IPS-18c (cell line): Measurements from ENCODE around the gene ACOXL.
"Not testable (repeated sequence)": the region's sequence is repeated elsewhere in the genome, so short reads cannot be mapped to it uniquely, and the experiment has no call there.

Experiments used
- H3K4me3 ChIP-seq: 2 replicates; pipeline ENCODE4 v1.7.0; 2013; ENCODE audit warnings: low read depth, mild to moderate bottlenecking, low read length, moderate library complexity; ENCODE audit not compliant: insufficient read depth
- H3K9me3 ChIP-seq: one replicate; pipeline ENCODE4 v1.6.1; 2013; ENCODE audit warnings: mild to moderate bottlenecking, low read length, moderate library complexity; ENCODE audit not compliant: control insufficient read depth, insufficient read depth

The ACOXL gene

DNA sequence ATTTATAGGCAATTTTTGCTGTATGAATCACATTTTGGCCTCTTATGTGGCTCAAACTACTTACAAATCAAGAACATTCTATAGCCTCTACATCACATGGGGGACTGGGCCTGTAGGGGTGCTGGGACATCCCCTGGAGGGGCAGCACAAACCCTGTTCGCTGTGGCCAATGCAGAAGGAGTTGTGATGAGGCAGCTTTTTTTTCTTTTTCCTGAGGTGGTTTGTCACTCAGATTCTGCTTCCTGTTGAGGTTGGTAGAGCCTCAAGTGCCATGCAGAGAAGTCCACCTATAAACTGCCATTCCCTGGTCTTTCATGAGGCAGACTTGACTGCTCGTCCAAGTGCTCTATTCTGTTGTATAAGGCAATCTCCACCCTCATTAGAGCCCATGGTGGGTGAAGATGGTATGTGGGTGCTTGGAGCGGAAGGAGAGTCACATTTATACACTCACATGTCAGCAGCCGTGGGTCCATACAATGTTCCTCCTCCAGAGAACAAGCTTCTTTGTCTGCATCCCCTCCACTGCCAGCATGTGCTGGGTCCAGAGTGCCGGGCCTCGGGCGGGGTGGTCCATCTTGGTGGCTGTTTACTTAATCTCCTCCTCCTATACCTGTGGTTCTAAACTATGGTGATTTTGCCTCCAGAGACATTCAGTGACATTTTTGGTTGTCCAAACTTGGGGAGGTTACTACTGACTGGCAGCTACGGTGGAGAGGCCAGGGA is 120.3 kb downstream of the ACOXL start:
- no peak overlapping the region for H3K4me3 ChIP-seq
- H3K9me3 ChIP-seq = no peaks in the 10 kb centered on the region

DNA sequence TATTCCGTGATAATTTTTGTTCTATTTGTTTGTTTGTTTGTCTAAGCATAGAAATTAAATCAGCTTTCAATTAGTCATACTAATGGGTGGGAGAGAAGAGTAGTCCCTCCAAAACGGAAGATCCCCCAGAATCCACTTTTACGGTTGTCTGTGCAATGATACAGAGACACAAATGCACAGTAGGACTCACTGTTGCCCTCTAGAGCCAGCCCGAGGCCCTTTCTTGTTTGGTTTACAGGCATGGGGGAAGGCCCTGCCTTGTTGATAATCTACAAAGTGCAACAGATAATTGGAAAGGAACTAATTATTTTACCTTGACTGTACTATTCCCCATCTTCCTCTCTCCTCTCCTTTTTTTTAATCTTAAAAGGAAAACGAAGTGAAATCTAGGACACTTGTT is 121.1 kb downstream of the ACOXL start:
- no peaks in the 10 kb centered on the region for H3K9me3 ChIP-seq
- H3K4me3 ChIP-seq = no peak overlapping the region

DNA sequence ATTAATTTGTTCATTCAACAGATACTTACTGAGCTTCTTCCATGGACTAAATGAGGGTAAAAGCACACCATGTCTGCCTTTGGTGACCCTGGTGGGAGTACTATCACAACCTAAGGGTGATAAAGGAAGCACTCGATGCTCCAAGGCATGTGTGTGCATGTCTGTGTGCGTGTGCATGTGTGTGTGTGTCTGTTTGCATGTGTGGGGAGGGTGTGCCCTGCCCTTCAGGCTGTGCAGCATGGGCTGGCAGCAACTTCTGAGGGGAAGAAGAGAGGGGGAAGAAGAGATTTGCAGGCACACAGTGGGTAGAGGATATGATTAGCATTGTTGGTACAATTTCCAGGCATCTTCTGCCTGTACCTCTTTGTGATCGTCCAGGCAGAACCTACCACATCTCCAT is 121.6 kb downstream of the ACOXL start:
- H3K4me3 ChIP-seq = no peak overlapping the region
- no peaks in the 10 kb centered on the region for H3K9me3 ChIP-seq

DNA sequence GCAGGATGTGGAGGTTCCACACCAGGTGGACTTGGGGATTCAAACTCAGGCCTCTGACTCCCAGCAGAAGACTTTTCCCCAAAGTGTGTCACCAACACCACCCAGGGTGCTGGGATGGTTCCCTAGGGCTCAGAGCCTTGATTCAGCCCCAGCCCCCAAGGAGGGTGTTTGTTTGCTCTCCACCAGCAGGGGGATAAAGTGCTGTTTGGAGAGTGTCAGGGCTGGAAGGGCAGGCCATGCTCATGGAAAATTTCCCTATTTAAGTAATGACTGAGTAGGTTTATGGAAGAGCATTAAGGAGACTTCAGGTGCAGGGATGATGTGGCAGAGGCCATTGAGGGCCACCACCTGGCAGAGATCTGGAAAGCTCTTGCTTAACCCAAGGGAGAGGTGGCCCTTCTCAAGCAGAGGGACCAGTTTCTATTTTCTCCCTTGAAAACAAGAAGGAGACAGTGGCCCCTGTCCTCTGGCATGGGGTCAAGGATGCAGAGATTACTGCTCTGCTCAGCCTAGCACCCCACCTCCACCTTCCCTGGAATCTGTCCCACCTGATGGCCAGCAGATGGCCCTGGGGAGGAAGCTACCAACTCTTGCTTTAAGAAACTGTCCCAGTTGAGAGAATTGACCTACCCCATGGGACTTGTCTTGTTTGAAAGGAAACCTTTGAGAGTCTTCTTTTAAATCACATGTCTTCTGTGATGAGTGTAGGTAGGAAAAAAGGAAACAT is 122.1 kb downstream of the ACOXL start:
- no peak overlapping the region for H3K4me3 ChIP-seq
- no peaks in the 10 kb centered on the region for H3K9me3 ChIP-seq

DNA sequence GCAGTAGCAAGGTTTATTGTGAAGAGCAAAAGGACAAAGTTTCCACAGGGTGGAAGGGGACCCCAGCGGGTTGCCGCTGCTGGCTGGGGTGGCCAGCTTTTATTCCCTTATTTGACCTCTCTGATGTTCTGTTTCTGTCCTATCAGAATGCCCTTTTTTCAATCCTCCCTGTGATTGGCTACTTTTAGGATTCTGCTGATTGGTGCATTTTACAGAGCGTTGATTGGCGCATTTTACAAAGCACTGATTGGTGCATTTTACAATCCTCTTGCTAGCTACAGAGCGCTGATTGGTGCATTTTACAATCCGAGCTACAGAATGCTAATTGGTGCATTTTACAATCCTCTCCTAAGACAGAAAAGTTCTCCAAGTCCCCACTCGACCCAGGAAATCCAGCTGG is 123.5 kb downstream of the ACOXL start:
- H3K4me3 ChIP-seq, H3K9me3 ChIP-seq: not testable (repeated sequence)

DNA sequence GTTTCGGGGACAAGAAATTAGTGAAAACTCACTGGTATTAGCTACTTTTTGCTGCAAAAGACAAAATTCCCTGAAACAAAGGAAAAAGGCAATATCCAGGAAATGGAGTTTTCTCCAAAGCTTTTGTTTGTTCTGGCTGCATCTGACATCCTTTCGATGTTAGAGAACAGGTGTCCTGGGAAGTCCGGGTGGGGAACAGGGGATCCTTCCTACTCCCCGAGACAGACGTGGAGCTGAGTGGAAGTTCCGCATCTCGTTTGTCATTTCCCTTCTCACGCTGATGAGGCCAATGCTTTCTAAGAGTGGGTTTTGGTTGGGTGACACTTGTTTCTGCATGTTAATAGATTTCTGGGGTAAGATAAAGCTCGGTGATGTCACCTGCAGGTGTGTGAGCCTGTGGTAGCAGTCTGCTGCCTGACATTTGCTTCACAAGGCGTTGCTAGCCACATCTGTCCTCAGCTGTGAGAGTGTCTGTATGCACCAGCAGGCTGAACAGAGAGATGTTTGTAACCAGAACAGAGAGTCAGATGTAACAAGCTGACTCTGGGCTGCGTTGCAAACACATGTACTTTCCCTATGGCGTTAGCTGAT is 125.9 kb downstream of the ACOXL start:
- no peak overlapping the region for H3K4me3 ChIP-seq
- no peaks in the 10 kb centered on the region for H3K9me3 ChIP-seq

DNA sequence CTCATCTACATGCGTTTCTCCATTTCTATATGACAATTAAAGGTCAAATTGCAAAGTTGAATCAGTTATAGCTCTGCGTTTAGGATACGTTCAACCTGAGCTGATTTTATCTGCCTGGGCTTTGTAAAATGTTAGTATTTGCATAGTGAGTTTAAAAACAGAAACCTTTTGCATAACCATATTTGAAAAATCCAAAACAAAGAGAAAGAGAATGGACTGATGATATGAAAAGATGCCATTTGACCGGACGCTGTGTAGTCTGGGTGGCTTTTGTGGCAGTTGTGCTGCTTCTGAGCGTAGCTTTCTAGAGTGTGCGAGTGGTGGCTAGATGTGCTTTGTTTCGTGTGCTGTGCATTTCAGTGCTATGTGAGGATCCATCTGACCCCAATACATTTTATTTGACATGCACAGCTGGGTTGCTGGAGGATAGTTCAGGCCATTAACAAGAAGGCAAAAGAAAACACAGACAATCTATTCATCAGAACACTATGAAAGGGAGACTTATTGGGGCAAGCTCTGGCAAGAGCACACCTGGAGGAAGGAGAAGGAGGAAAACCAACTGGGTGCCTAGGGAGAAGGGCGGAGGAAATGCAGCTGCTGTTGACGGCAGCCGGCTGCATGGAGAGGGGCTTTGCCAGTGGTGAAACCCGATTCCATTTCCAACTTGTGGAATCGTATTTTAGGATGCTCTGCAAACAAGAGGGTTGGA is 126.8 kb downstream of the ACOXL start:
- H3K4me3 ChIP-seq = no peak overlapping the region
- no peaks in the 10 kb centered on the region for H3K9me3 ChIP-seq

DNA sequence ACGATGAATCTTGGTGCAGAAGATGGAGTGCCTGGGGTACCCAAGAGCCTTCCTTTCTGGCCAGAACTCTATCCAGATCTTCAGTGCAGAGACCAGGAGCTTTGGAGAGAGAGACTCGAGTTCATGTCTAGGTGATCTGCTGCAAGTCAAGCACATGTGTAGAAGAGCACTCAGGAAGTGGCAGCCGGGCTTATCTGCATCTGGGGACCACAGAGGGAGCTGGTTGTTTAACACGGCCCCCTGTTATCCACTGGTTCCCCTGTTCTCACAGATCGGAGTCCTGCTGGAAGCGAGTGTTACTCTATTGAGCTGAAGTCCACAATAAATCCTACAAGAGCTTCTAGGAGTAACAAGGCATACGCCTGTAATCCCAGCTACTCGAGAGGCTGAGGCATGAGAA is 128.3 kb downstream of the ACOXL start:
- H3K9me3 ChIP-seq = no peaks in the 10 kb centered on the region
- no peak overlapping the region for H3K4me3 ChIP-seq

DNA sequence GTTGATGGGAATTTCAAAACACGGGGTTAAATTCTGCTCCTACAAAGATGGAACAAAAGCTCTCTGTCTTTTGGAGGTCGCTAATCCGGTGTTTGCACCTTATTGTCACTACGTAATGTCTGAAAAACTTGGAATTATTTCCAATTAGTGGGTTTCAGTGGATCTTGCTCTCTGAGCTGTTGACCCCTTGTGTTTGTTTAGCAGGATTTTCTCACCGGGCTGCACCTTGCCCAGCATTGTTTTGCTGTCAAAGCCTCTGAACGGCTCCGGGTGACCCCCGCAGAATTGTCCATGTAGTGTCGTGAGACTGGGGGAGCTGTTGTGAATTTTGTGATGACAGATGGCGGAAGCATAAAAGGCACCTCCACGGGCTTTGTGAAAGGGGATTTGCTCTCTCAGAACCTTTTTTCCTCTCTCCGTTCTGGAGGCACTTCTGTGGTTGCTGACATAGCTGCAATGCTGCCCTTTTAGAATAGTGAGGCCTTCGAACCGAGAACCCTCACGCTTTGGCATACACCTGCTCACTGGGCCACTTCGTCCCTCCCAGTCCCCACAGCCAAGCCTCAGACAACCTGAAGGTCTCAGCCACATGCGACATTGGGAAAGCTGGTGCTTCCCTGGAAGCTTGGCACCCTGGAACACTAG is 129.4 kb downstream of the ACOXL start:
- Histone ChIP-seq H3K4me3 (no peak overlapping the region), H3K9me3 (no peaks in the 10 kb centered on the region)

DNA sequence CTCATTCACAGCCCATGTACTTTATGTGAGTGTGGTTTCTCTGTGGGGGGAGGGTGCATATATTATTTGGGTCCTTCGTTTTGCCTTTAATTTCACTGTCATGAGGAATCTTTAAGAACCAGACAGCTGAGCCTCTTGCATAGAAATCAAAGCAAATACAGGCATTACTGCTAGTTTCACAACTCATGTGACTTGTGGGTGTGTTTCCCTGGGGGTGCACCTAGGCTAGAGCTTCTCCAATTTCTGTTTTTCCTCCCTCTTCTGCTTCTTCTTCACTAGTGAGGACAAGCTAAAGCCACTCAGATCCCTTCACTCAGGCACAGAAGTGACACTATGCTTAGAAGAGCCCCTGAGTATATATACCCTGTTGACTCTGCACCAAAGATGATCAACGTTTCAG is 131.4 kb downstream of the ACOXL start:
- H3K4me3 ChIP-seq = no peak overlapping the region
- no peaks in the 10 kb centered on the region for H3K9me3 ChIP-seq

DNA sequence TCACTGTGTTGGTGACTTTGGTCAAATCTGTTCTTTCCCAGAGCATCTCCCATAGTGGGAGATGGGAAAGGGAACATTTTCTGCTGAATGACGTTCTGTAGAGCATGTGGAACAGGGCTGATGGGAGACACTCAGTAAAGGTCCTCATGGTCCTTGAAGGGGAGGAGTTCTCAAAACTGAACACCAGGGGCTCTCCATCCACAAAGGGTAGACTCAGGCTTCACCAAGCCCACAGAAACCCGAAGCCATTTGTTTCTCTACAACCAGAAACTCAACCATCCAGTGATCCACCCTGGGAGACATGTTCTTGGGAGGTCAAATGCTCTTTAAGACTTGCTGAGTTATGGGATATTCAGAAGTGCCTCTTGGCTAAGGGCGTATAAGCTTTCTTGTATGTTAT is 131.8 kb downstream of the ACOXL start:
- Histone ChIP-seq H3K4me3 (no peak overlapping the region), H3K9me3 (no peaks in the 10 kb centered on the region)

DNA sequence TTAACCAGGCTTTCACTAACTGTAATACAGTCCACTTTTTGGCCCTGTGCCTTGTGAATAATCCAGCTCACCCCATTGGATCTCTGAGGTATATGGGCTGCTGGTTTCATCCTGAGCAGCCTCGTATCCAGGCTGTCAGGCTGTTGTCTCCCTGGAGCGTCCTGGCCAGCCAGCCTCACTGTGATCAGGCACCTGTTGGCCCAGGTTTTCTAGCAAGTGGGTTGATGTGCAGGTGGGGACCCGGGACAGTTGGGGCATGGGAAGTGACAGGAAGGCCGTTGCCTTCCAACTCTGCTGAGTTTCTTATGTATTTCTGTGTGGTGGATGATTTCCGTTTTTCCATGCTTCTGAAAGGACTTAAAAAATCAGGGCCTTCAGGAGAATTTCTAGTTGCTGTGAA is 132.4 kb downstream of the ACOXL start:
- H3K4me3 ChIP-seq = no peak overlapping the region
- no peaks in the 10 kb centered on the region for H3K9me3 ChIP-seq

DNA sequence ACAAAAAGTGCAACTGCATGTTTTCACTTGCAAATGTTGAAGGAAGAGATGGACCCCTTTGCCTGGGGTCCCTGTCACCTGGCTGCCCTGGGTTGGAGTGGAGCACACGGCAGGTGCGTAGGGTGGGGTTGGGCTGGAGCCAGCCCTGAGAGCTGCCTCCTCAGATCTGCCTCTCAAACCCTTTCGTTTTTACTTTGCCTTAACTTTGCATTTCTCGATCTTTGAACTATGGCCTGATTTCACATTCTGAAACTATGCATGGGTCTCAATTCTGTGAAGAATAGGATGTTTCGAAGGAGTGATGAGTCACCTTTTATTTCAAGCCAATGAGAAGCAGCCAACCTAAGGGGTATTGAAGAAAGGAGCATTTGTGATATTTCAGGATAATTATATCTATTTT is 132.8 kb downstream of the ACOXL start:
- no peak overlapping the region for H3K4me3 ChIP-seq

DNA sequence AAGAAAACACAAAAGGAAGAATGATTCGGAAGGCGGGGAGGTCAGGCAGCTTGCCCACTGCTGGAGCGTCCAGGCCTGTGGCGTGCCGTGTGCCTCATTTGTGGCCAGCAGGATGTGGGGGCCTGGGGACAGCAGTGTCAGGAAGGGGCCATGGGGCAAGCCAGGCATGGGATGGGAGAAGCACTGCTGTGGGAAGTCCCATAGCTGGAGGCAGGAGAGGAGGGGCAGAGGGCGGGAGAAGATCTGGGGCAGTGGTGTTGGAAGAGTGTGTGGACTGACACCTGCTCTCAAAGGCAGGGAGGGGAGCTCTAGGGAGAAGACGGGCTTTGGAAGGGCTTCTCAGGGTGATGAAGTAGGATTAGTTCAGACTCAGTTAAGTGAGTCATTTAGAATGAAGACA is 133.7 kb downstream of the ACOXL start:
- no peaks in the 10 kb centered on the region for H3K9me3 ChIP-seq
- no peak overlapping the region for H3K4me3 ChIP-seq

More for the DNA sequence above, 132.8 kb downstream of the ACOXL start:
- no peaks in the 10 kb centered on the region for H3K9me3 ChIP-seq

DNA sequence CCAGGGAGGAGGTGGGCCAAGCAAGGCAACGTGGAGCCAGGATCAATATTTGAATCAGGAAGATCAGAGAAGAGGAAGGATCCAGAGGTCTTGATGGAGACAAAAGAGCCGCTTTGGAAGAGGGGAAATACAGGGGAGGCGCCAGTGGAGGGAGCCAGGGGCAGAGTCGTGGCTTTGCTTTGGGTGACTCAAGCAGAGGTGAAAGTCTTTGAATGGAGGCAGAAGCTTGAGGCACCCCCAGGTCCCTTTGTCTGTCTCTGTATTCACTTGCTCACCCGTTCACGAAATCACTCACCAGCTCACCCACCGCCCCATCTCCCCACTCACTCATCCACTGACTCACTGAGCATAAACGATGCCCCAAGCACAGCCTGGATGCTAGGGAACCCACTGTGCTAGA is 134.1 kb downstream of the ACOXL start:
- H3K9me3 ChIP-seq = no peaks in the 10 kb centered on the region
- H3K4me3 ChIP-seq = no peak overlapping the region

DNA sequence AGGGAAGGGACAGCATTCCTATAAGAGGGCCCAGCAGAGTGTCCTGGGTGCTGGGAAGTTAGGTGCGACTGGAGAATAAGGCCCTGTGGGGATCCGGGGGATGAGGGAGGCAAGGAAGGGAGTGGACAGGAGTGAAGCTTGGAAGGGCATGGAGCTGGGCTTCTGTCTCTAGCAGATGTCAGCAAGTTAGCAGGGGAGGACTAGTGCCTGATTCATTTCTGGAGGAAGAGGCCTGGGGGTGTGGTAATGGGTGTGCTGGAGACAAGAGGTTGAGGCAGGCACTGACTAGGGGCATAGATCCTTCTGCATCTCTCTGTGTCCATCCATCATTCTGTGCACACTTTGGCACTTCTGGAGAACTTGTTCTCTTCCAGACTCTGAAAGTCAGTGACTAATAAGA is 134.7 kb downstream of the ACOXL start:
- Histone ChIP-seq H3K9me3 (no peaks in the 10 kb centered on the region), H3K4me3 (no peak overlapping the region)

DNA sequence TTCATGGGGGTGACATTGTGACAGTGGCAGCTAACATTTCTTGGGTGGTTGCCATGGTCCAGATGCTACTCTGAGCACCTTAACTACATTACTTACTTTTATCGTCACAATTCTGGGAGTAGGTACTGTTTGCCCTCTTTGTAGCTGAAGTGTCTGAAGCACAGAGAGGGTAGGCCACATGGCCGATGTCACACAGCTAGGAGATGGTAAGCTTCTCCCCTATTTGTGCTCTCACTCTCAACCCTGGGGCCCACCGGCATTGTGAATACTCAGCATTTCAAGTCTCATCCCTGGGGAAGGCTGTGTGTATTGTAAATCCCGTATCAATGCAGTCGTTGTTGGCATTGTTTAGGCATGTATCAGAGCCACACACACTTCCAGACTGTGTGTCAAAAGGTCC is 136.6 kb downstream of the ACOXL start:
- Histone ChIP-seq H3K9me3 (no peaks in the 10 kb centered on the region), H3K4me3 (no peak overlapping the region)
